DMS79 treated with DMSO at 0.1 percent for 48 hours (cell line): ENCODE results near the gene TRIB2.

Experiments used
- DNase-seq: peaks from one replicate; lab custom pipeline; 2025; lab: John Stamatoyannopoulos, UW

Gene TRIB2

GRCh38 chr2:12778811-12779579 is 62.3 kb downstream of the TRIB2 start:
- DNase-seq = no peak

- no peak for DNase-seq
Measured at GRCh38 chr2:12781329-12781728, 64.6 kb downstream of the TRIB2 start.

- no peak for DNase-seq
Measured at GRCh38 chr2:12787891-12788801, 71.4 kb downstream of the TRIB2 start.

- DNase-seq = no peak
Measured at GRCh38 chr2:12791906-12792305, 75.2 kb downstream of the TRIB2 start.
